NCI-H345 (cell line): ENCODE measurements around the gene HDAC4.

ENCODE experiments used
- DNase-seq: peaks from one replicate; lab custom pipeline; 2025; lab: John Stamatoyannopoulos, UW

The HDAC4 gene

GRCh38 chr2:239065537-239065936 lies 335.3 kb downstream of the HDAC4 start:
- no peak for DNase-seq

- no peak for DNase-seq
Measured at GRCh38 chr2:239064891-239065290, 335.9 kb downstream of the HDAC4 start.

GRCh38 chr2:239064253-239064652 lies 336.6 kb downstream of the HDAC4 start:
- DNase-seq: no peak

GRCh38 chr2:239062743-239063142 lies 338.1 kb downstream of the HDAC4 start:
- DNase-seq: no peak

- DNase-seq: no peak
Measured at GRCh38 chr2:239061824-239062570, 338.8 kb downstream of the HDAC4 start.

GRCh38 chr2:239061121-239061666 lies 339.6 kb downstream of the HDAC4 start:
- DNase-seq: no peak

GRCh38 chr2:239060676-239061075 lies 340.1 kb downstream of the HDAC4 start:
- DNase-seq: no peak

GRCh38 chr2:239059854-239060253 lies 341.0 kb downstream of the HDAC4 start:
- DNase-seq: no peak

GRCh38 chr2:239058766-239059165 lies 342.1 kb downstream of the HDAC4 start:
- no peak for DNase-seq

- DNase-seq: no peak
Measured at GRCh38 chr2:239057533-239057932, 343.3 kb downstream of the HDAC4 start.

GRCh38 chr2:239056611-239057010 lies 344.2 kb downstream of the HDAC4 start:
- DNase-seq: no peak

- DNase-seq: no peak
Measured at GRCh38 chr2:239055756-239056493, 344.9 kb downstream of the HDAC4 start.

- DNase-seq: no peak
Measured at GRCh38 chr2:239054921-239055320, 345.9 kb downstream of the HDAC4 start.

GRCh38 chr2:239053801-239054503 lies 346.9 kb downstream of the HDAC4 start:
- DNase-seq: no peak

GRCh38 chr2:239052798-239053665 lies 347.8 kb downstream of the HDAC4 start:
- no peak for DNase-seq

GRCh38 chr2:239051891-239052445 lies 348.9 kb downstream of the HDAC4 start:
- DNase-seq: no peak

- no peak for DNase-seq
Measured at GRCh38 chr2:239050252-239050649, 350.6 kb downstream of the HDAC4 start.

GRCh38 chr2:239049421-239050251 lies 351.2 kb downstream of the HDAC4 start:
- DNase-seq: no peak

- no peak for DNase-seq
Measured at GRCh38 chr2:239048736-239049135, 352.1 kb downstream of the HDAC4 start.

GRCh38 chr2:239047861-239048260 lies 353.0 kb downstream of the HDAC4 start:
- no peak for DNase-seq
